Vagina (tissue), 2 donors: ENCODE data around the gene EML6. TPM values are rescaled to one million over a fixed set of nuclear protein-coding genes. Genes with fewer than 3 reads are reported as not detected.

Source experiments
- DNase-seq, 2 donors: peaks; one replicate each; pipeline ENCODE4 v3.0.0-alpha.2; 2017; ENCODE audit errors: extremely low spot score in 2 of 2
- H3K27ac ChIP-seq: fragments of 200-600 bp; sonication (generic); one replicate; pipeline ENCODE4 v1.5.1; 2019
- H3K27me3 ChIP-seq: fragments of 200-600 bp; sonication (generic); one replicate; pipeline ENCODE4 v1.5.1; 2019
- H3K36me3 ChIP-seq, 2 donors: fragments of 200-600 bp; sonication (generic); one replicate each; pipeline ENCODE4 v1.5.1; 2017 to 2019
- H3K4me1 ChIP-seq: fragments of 200-600 bp; sonication (generic); one replicate; pipeline ENCODE4 v1.5.1; 2019
- H3K4me3 ChIP-seq, 2 donors: fragments of 200-600 bp; sonication (generic); 1 replicate in 1 of 2; 2 replicates in 1 of 2; pipeline ENCODE4 v1.5.1; 2016 to 2019
- H3K9me3 ChIP-seq: fragments of 200-600 bp; sonication (generic); one replicate; pipeline ENCODE4 v1.5.1; 2019
- CTCF ChIP-seq, 3 experiments: fragments of 450-650 bp in 2 of 3; fragments of 200-600 bp in 1 of 3; sonication (generic) in 1 of 3; IDR thresholded peaks; one replicate each; pipeline ENCODE4 v1.5.1; 2017 to 2019; ENCODE audit warnings: antibody characterized with exemption in 3 of 3, mild to moderate bottlenecking in 2 of 3, moderate library complexity in 2 of 3
- POLR2A ChIP-seq, 2 donors: fragments of 450-650 bp; IDR thresholded peaks; one replicate each; pipeline ENCODE4 v1.6.1; 2017; ENCODE audit warnings: antibody characterized with exemption in 2 of 2, mild to moderate bottlenecking in 2 of 2, moderate library complexity in 2 of 2
- POLR2AphosphoS5 ChIP-seq, 2 donors: sonication (generic); formaldehyde crosslinking; IDR thresholded peaks; one replicate each; pipeline ENCODE4 v1.9.0; 2017; ENCODE audit warnings: antibody characterized with exemption in 2 of 2, mild to moderate bottlenecking in 2 of 2, low read depth in 1 of 2; ENCODE audit not compliant: insufficient read depth in 1 of 2
- intact Hi-C: fragments of 100-400 bp; cut with DNase I; formaldehyde crosslinking; loops from one replicate; pipeline ENCODE4 v1.15.1; 2023
- total RNA-seq: library from RNA; depleted of rRNA; stranded (reverse); fragments of >200 nt; gene quantifications from one replicate; pipeline ENCODE4 v1.2.3, GENCODE V29; 2016

The EML6 gene
- total RNA-seq, 1 donor from 2014 or later = 1.7 TPM

DNA sequence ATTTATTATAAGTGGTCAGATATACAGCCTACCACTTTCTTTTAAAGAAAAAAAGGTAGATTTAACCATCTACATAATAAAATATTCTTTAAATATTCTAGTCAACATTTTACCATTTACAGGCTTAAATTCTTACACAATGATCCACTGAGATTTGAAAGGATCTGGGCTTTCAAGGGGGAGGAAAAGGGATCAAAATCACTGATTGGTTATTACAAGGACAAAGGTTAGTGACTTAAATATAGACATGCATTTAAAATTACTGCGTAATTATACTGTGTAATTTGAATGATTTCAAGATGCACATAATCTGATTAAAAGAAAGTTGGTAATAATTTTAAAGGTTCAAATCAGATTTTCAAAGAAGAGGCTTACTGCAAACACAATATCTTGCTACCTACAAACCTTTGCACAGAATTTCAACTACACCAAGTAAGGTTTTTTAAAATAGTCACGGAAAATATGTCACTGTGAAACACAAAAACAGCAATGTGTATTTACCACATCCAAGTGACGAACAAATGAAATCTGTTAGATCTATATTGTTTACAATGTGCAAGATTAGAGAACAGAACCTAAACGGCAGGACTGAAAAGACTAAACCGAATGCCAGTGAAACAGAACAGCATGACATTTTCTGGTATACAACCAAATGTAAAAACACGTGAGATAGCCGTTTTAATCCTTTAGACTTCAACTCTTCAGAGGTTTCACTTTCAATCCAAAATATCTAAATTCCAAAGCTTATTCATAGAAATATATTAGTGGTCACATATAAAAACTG is 286.0 kb downstream of the EML6 start:
- peaks cover 95% of the 10 kb centered on the region for H3K4me1 ChIP-seq
- intact Hi-C loops = loop anchor here (10.0 kb wide), 1 partner anchor 155 kb away; no protein-coding TSS in a partner anchor

DNA sequence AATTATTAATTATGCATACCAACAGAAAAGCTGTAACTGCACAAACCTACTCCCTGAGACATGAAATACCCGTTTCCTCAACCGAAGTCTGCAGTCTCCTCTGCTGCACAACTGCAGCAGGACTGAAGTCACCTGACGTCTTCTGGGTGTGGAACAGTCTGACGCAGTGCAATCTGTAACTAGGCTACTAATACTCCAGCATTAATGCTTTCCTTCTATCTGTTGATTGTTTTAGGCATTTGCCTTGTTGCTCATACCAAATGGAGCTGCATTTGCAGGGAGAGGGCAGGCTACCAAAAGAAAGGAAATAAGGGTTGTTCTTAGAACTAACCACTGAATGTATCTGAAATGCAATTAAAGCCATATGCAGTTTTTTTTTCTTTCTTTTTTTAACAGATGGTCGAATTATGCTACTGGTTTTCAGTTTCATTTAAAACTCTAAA is 286.7 kb downstream of the EML6 start:
- TF ChIP-seq POLR2AphosphoS5 (IDR thresholded peaks at IDR 0.05; ENCODE audit: insufficient read depth in 1 of 2, low read depth in 1 of 2) (peak in 1 of 2 donors; percentile 87), CTCF (IDR thresholded peaks at IDR 0.05) (no peak)
- Histone ChIP-seq H3K27me3 (no peaks in the 10 kb centered on the region), H3K4me3 (peak overlapping the region; percentile 23 to 30), H3K9me3 (no peaks in the 10 kb centered on the region), H3K36me3 (no peaks in the 10 kb centered on the region), H3K27ac (peak overlapping the region; percentile 50), H3K4me1 (peaks cover 95% of the 10 kb centered on the region)
- intact Hi-C loops = loop anchor here (10.0 kb wide), 1 partner anchor 155 kb away; no protein-coding TSS in a partner anchor
- no peak for DNase-seq

More for the DNA sequence above, 286.0 kb downstream of the EML6 start:
- H3K27me3 ChIP-seq = no peaks in the 10 kb centered on the region
- H3K9me3 ChIP-seq = no peaks in the 10 kb centered on the region
- peak overlapping the region; percentile 50 for H3K27ac ChIP-seq
- no peak for DNase-seq
- peak overlapping the region; percentile 23 to 30 for H3K4me3 ChIP-seq
- TF ChIP-seq CTCF (IDR thresholded peaks at IDR 0.05) = no peak
- TF ChIP-seq POLR2A (IDR thresholded peaks at IDR 0.05) = no peak
- no peak for TF ChIP-seq POLR2AphosphoS5 (IDR thresholded peaks at IDR 0.05; ENCODE audit: insufficient read depth in 1 of 2, low read depth in 1 of 2)
- H3K36me3 ChIP-seq = no peaks in the 10 kb centered on the region

GRCh38 chr2:55010915-55011314 is 287.5 kb downstream of the EML6 start:
- H3K36me3 ChIP-seq = no peaks in the 10 kb centered on the region
- no peaks in the 10 kb centered on the region for H3K9me3 ChIP-seq
- H3K27me3 ChIP-seq = no peaks in the 10 kb centered on the region
- H3K4me1 ChIP-seq = peaks cover 98% of the 10 kb centered on the region
- intact Hi-C loops = loop anchor here (10.0 kb wide), 1 partner anchor 154 kb away; no protein-coding TSS in a partner anchor
- H3K4me3 ChIP-seq = no peak overlapping the region
- DNase-seq = no peak
- peak overlapping the region; percentile 50 for H3K27ac ChIP-seq
- TF ChIP-seq POLR2AphosphoS5 (IDR thresholded peaks at IDR 0.05; ENCODE audit: insufficient read depth in 1 of 2, low read depth in 1 of 2) (no peak), CTCF (IDR thresholded peaks at IDR 0.05) (no peak), POLR2A (IDR thresholded peaks at IDR 0.05) (no peak)

DNA sequence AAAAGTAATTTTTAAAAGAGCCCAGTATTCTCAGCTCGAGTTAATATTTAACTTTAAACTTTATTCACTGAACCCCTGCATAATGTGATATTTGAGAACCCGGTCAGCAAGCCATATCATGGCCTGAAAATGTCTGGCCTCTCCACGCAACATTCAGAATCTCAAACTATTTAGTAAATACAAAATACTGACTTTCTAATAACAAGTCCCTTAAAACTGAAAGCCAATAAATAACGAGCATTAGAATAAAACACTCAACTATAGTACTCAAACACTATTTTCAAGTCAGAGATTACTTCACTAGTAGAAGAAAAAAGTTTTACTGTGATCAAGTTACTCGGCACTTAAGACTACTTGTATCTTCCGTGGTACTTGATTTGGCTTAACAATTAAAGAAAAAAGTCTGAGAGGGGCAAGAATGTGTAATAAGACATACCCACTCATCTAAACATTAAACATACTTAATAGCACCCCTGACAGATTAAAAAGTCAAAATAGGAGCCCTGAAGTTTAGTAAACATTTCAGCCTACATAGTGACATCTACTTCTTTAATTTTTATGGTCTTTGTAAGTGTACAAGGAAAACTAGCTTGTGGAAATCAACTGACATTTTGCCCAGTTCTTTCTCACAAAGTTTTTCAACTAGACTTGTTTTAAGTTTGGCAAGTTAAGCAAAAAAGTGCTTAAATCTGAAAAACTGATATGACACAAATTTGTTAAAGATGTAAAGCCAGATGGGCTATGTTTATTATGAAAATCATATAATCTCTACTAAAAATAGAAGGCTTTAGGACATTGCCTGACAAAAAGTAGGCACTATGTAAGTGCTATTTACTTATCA is 288.6 kb downstream of the EML6 start:
- H3K9me3 ChIP-seq = no peaks in the 10 kb centered on the region
- TF ChIP-seq POLR2A (IDR thresholded peaks at IDR 0.05) (no peak), CTCF (IDR thresholded peaks at IDR 0.05) (no peak), POLR2AphosphoS5 (IDR thresholded peaks at IDR 0.05; ENCODE audit: insufficient read depth in 1 of 2, low read depth in 1 of 2) (no peak)
- no peak overlapping the region for H3K4me3 ChIP-seq
- intact Hi-C loops = loop anchor here (10.0 kb wide), 1 partner anchor 153 kb away; no protein-coding TSS in a partner anchor
- H3K27ac ChIP-seq = peak overlapping the region; percentile 63
- no peak for DNase-seq
- no peaks in the 10 kb centered on the region for H3K27me3 ChIP-seq
- peaks cover 87% of the 10 kb centered on the region for H3K4me1 ChIP-seq
- H3K36me3 ChIP-seq = no peaks in the 10 kb centered on the region
